ENCODE results near the gene CLN5. TPM values are rescaled to one million over a fixed set of nuclear protein-coding genes. Genes with fewer than 3 reads are reported as not detected.
A peak's percentile ranks its signal among the peaks of the same experiment; 100 is the strongest.

CLN5 gene
- total and polyA plus RNA-seq, 2 experiments from 2014 or later, result 6.5 to 9.5 TPM

DNA sequence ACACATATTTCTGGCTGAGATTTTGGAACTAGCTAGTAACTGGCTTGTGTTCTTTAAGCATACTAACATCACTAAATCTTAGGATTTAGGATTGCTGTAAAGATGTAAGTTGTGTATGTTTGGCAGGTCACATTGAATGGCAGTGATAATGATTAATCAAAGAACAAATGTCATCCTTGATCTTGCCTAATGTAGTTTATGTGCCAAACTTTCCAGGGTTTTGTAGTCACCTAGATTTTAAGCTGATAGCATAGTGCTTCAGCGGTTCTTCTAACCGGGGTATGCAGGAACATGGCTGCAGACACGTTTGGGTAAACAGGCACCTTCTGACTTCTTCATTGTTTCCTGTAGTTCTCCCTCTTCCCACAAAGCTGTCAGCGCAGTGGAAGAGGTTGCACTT is 9.7 kb downstream of the CLN5 start (continued):
- TF ChIP-seq, protein P1, sequence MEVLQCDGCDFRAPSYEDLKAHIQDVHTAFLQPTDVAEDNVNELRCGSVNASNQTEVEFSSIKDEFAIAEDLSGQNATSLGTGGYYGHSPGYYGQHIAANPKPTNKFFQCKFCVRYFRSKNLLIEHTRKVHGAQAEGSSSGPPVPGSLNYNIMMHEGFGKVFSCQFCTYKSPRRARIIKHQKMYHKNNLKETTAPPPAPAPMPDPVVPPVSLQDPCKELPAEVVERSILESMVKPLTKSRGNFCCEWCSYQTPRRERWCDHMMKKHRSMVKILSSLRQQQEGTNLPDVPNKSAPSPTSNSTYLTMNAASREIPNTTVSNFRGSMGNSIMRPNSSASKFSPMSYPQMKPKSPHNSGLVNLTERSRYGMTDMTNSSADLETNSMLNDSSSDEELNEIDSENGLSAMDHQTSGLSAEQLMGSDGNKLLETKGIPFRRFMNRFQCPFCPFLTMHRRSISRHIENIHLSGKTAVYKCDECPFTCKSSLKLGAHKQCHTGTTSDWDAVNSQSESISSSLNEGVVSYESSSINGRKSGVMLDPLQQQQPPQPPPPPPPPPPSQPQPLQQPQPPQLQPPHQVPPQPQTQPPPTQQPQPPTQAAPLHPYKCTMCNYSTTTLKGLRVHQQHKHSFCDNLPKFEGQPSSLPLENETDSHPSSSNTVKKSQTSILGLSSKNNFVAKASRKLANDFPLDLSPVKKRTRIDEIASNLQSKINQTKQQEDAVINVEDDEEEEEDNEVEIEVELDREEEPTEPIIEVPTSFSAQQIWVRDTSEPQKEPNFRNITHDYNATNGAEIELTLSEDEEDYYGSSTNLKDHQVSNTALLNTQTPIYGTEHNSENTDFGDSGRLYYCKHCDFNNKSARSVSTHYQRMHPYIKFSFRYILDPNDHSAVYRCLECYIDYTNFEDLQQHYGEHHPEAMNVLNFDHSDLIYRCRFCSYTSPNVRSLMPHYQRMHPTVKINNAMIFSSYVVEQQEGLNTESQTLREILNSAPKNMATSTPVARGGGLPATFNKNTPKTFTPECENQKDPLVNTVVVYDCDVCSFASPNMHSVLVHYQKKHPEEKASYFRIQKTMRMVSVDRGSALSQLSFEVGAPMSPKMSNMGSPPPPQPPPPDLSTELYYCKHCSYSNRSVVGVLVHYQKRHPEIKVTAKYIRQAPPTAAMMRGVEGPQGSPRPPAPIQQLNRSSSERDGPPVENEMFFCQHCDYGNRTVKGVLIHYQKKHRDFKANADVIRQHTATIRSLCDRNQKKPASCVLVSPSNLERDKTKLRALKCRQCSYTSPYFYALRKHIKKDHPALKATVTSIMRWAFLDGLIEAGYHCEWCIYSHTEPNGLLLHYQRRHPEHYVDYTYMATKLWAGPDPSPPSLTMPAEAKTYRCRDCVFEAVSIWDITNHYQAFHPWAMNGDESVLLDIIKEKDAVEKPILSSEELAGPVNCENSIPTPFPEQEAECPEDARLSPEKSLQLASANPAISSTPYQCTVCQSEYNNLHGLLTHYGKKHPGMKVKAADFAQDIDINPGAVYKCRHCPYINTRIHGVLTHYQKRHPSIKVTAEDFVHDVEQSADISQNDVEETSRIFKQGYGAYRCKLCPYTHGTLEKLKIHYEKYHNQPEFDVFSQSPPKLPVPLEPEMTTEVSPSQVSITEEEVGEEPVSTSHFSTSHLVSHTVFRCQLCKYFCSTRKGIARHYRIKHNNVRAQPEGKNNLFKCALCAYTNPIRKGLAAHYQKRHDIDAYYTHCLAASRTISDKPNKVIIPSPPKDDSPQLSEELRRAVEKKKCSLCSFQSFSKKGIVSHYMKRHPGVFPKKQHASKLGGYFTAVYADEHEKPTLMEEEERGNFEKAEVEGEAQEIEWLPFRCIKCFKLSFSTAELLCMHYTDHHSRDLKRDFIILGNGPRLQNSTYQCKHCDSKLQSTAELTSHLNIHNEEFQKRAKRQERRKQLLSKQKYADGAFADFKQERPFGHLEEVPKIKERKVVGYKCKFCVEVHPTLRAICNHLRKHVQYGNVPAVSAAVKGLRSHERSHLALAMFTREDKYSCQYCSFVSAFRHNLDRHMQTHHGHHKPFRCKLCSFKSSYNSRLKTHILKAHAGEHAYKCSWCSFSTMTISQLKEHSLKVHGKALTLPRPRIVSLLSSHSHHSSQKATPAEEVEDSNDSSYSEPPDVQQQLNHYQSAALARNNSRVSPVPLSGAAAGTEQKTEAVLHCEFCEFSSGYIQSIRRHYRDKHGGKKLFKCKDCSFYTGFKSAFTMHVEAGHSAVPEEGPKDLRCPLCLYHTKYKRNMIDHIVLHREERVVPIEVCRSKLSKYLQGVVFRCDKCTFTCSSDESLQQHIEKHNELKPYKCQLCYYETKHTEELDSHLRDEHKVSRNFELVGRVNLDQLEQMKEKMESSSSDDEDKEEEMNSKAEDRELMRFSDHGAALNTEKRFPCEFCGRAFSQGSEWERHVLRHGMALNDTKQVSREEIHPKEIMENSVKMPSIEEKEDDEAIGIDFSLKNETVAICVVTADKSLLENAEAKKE (CRISPR knock-in tag; IDR thresholded peaks at IDR 0.05), result no peak
- TF ChIP-seq NANOG (IDR thresholded peaks at IDR 0.05; ENCODE audit: borderline replicate concordance), result no peak

DNA sequence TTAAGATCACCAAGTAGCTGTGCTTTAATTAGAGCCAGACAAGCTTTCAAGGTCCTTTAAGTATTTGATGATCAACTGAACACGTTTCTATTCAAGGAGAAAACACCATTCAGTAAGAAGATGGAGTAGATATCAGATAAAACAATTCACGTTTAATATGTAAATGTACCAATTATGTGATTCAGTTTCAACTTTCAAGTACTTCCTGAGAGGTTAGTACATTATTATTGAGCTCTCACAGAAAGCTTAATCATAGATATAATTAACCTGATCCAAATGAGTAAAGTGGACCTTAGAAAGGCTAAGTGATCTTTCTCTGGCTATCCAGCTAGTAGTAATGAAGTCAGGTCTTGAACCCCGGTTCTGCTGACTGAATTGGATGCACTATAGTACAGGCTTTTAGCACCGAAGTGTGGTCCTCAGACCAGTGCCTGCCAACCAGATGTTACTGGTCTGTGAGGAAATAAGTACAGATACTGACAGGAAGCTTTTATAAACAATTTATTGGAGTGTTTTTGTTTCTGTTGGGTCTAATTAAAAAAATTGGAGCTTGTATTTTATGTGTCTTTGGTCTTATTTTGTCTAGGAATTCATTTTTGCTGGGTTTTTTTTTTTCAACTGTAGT is 10.2 kb downstream of the CLN5 start:
- Mint-ChIP-seq H3K4me3 (no peak overlapping the region), H3K9me3 (no peaks in the 10 kb centered on the region), H3K4me1 (peaks cover 3% of the 10 kb centered on the region; the same call in 1 of the 3 replicates), H3K27ac (no peak overlapping the region), H3K36me3 (ENCODE audit: low read depth) (peaks cover 26% of the 10 kb centered on the region; the same call in 2 of the 3 replicates), H3K27me3 (ENCODE audit: insufficient read depth, low read depth, poor library complexity) (no peaks in the 10 kb centered on the region)
- DNase-seq (ENCODE audit: low spot score), result no peak
- H4K20me1 ChIP-seq (replicated peaks; ENCODE audit: insufficient read depth), result no peaks in the 10 kb centered on the region; the same call in 1 of the 2 replicates
- no peak overlapping the region for H3K4me2 ChIP-seq
- peaks cover 10% of the 10 kb centered on the region; the same call in 1 of the 2 replicates for H3K79me2 ChIP-seq (replicated peaks; ENCODE audit: insufficient read depth)
- no peaks in the 10 kb centered on the region for H3F3A ChIP-seq (replicated peaks; ENCODE audit: low read depth)
- no peak for TF ChIP-seq ZNF114 (CRISPR knock-in tag; IDR thresholded peaks at IDR 0.05)
- no peaks in the 10 kb centered on the region for H3K27me3 ChIP-seq (ENCODE audit: insufficient read depth)
- 0 out of 2 replicates have a peak overlapping the region, but pooled peaks have one; percentile 16 for H3K27ac ChIP-seq (ENCODE audit: low read depth)
- H3K9me2 ChIP-seq (ENCODE audit: insufficient read depth), result no peaks in the 10 kb centered on the region
- no peaks in the 10 kb centered on the region for H3K4me1 ChIP-seq (ENCODE audit: insufficient read depth)
- no peak overlapping the region for H3K4me3 ChIP-seq
- H2AFZ ChIP-seq, result no peak overlapping the region
- peaks cover 3% of the 10 kb centered on the region; the same call in 1 of the 2 replicates for H3K36me3 ChIP-seq (ENCODE audit: insufficient read depth)
- no peak for ATAC-seq

Data from GM23338 (cell line).